Liver (tissue), 9 donors: ENCODE results near the gene PLEKHA8. TPM values are rescaled to one million over a fixed set of nuclear protein-coding genes. Genes with fewer than 3 reads are reported as not detected.

ENCODE experiments used
- DNase-seq: peaks from one replicate; pipeline ENCODE4 v3.0.0-alpha.2; 2017; ENCODE audit warnings: low spot score
- H3K27ac ChIP-seq, 2 donors: one replicate each; pipeline ENCODE4 v1.7.0; 2013; ENCODE audit warnings: inconsistent platforms in 2 of 2, low read length in 2 of 2, control low read depth in 1 of 2, low read depth in 1 of 2, mild to moderate bottlenecking in 1 of 2
- H3K27me3 ChIP-seq, 4 donors: one replicate each; pipeline versions ENCODE4 v1.6.1 to v1.7.0; 2013; ENCODE audit warnings: low read length in 3 of 4, inconsistent platforms in 1 of 4, mild to moderate bottlenecking in 1 of 4, moderate library complexity in 1 of 4; ENCODE audit not compliant: control insufficient read depth in 4 of 4, insufficient read depth in 4 of 4
- H3K36me3 ChIP-seq, 4 donors: one replicate each; pipeline versions ENCODE4 v1.6.1 to v1.7.0; 2013; ENCODE audit warnings: low read length in 3 of 4, mild to moderate bottlenecking in 3 of 4, low read depth in 1 of 4, moderate library complexity in 1 of 4; ENCODE audit not compliant: control insufficient read depth in 4 of 4, insufficient read depth in 3 of 4
- H3K4me1 ChIP-seq, 4 donors: one replicate each; pipeline versions ENCODE4 v1.6.1 to v1.7.0; 2013; ENCODE audit warnings: low read length in 3 of 4, mild to moderate bottlenecking in 3 of 4, moderate library complexity in 1 of 4; ENCODE audit not compliant: control insufficient read depth in 4 of 4, insufficient read depth in 4 of 4
- H3K4me3 ChIP-seq, 3 donors: one replicate each; pipeline versions ENCODE4 v1.6.1 to v1.7.0; 2013; ENCODE audit warnings: low read length in 3 of 3, control low read depth in 1 of 3, low read depth in 1 of 3, mild to moderate bottlenecking in 1 of 3
- H3K9ac ChIP-seq, 2 donors: one replicate each; pipeline ENCODE4 v1.7.0; 2013; ENCODE audit warnings: low read length in 2 of 2, mild to moderate bottlenecking in 2 of 2, moderate library complexity in 2 of 2, control low read depth in 1 of 2, low read depth in 1 of 2
- H3K9me3 ChIP-seq, 4 donors: one replicate each; pipeline versions ENCODE4 v1.6.1 to v1.7.0; 2013; ENCODE audit warnings: low read length in 3 of 4; ENCODE audit not compliant: control insufficient read depth in 4 of 4
- EGR1 ChIP-seq, 2 donors: IDR thresholded peaks; 2 replicates each; pipeline ENCODE4 v1.6.1; 2016 to 2018; ENCODE audit warnings: antibody characterized with exemption in 2 of 2, low read depth in 2 of 2
- FOXA2 ChIP-seq: IDR thresholded peaks from 2 replicates; pipeline ENCODE4 v1.6.1; 2016; ENCODE audit warnings: antibody characterized with exemption
- GABPA ChIP-seq, 2 donors: IDR thresholded peaks in 1 of 2; conservative IDR thresholded peaks in 1 of 2; 2 replicates each; pipeline ENCODE4 v1.6.1; 2016; ENCODE audit warnings: antibody characterized with exemption in 2 of 2, mild to moderate bottlenecking in 1 of 2, moderate library complexity in 1 of 2
- HNF4A ChIP-seq, 2 donors: conservative IDR thresholded peaks; 2 replicates each; pipeline ENCODE4 v1.6.1; 2016; ENCODE audit warnings: antibody characterized with exemption in 2 of 2, mild to moderate bottlenecking in 2 of 2
- HNF4G ChIP-seq: IDR thresholded peaks from 2 replicates; pipeline ENCODE4 v1.6.1; 2016; ENCODE audit warnings: antibody characterized with exemption
- JUND ChIP-seq, 2 donors: IDR thresholded peaks; 2 replicates each; pipeline ENCODE4 v1.6.1; 2016; ENCODE audit warnings: antibody characterized with exemption in 2 of 2
- NR2F2 ChIP-seq: IDR thresholded peaks from 2 replicates; pipeline ENCODE4 v1.6.1; 2016; ENCODE audit warnings: antibody characterized with exemption
- RAD21 ChIP-seq, 2 donors: IDR thresholded peaks; 2 replicates each; pipeline ENCODE4 v1.6.1; 2016; ENCODE audit warnings: antibody characterized with exemption in 2 of 2, mild to moderate bottlenecking in 2 of 2
- RXRA ChIP-seq, 2 donors: IDR thresholded peaks; 2 replicates each; pipeline ENCODE4 v1.6.1; 2017 to 2018; ENCODE audit warnings: antibody characterized with exemption in 2 of 2, mild to moderate bottlenecking in 1 of 2
- SP1 ChIP-seq: IDR thresholded peaks from 2 replicates; pipeline ENCODE4 v1.6.1; 2018; ENCODE audit warnings: antibody characterized with exemption, mild to moderate bottlenecking
- TAF1 ChIP-seq: conservative IDR thresholded peaks from 2 replicates; pipeline ENCODE4 v1.6.1; 2016; ENCODE audit warnings: antibody characterized with exemption, mild to moderate bottlenecking
- YY1 ChIP-seq: IDR thresholded peaks from 2 replicates; pipeline ENCODE4 v1.6.1; 2016; ENCODE audit warnings: antibody characterized with exemption, mild to moderate bottlenecking
- WGBS: extraction: QIAGEN DNeasy Blood & Tissue Kit; methylation state at CpG from one replicate; pipeline ENCODE4 v1.1.7; 2013; 5-methylcytosine and 5-hydroxymethylcytosine counted together
- polyA plus RNA-seq, 2 donors: library from polyadenylated mRNA; stranded (reverse) in 1 of 2; unstranded in 1 of 2; fragments of 200-250 nt in 1 of 2; fragments of >200 nt in 1 of 2; fragmentation: Nextera tagmentation in 1 of 2; extraction: Ambion mirVana in 1 of 2; gene quantifications; one replicate each; pipeline versions ENCODE4 v1.2.1 to v1.2.3, GENCODE V29; 2013 to 2015
- total RNA-seq, 2 donors: library from RNA; depleted of rRNA; stranded (reverse); fragments of >200 nt; gene quantifications; one replicate each; pipeline ENCODE4 v1.2.3, GENCODE V29; 2014
- TF ChIP-seq, protein P1 (sequence below): IDR thresholded peaks from 2 replicates; pipeline ENCODE4 v1.6.1; 2016; ENCODE audit warnings: antibody characterized with exemption
- TF ChIP-seq, protein P2 (sequence below): IDR thresholded peaks from 2 replicates; pipeline ENCODE4 v1.6.1; 2016; ENCODE audit warnings: antibody characterized with exemption
- TF ChIP-seq, protein P3 (sequence below): IDR thresholded peaks from 2 replicates; pipeline ENCODE4 v1.6.1; 2016; ENCODE audit warnings: antibody characterized with exemption, mild to moderate bottlenecking
- TF ChIP-seq, protein P4 (sequence below): IDR thresholded peaks from 2 replicates; pipeline ENCODE4 v1.6.1; 2016; ENCODE audit warnings: antibody characterized with exemption
- TF ChIP-seq, protein P5 (sequence below): fragments of 150-350 bp; IDR thresholded peaks from 2 replicates; pipeline ENCODE4 v1.5.1; 2017; ENCODE audit warnings: improper control_type of control experiment, low read depth, low read length; ENCODE audit not compliant: missing input control
- donor health status: healthy.
- donor health status: healthy.
- donor health status: healthy.
- donor health status: healthy.
- donor health status: healthy.

Gene PLEKHA8
- total and polyA plus RNA-seq, 4 donors: 1.0 to 5.4 (median 2.4) TPM

DNA sequence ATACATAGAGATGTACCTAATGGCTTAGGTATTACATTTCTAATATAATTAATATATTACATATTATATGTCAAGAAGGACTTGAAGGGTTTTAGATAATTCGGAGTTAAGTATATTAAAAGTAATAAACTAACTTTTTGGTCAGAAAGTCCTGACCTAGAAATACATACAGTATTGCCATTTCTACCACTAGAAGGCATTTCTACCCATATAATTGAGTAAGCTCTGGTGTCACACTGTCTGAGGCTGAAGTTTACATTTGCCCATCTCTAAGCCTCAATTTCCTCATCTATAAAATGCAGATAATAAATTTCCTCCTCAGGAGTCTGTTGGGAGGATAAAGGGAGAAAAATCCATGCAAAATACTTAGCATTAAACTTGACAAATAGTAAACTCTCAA lies 8.8 kb upstream of the PLEKHA8 start:
- Histone ChIP-seq H3K9ac (no peak overlapping the region), H3K4me1 (no peaks in the 10 kb centered on the region), H3K36me3 (peaks cover 0 to 4% (median 0%) of the 10 kb centered on the region in 4 donors), H3K4me3 (no peak overlapping the region), H3K9me3 (no peaks in the 10 kb centered on the region), H3K27me3 (no peaks in the 10 kb centered on the region), H3K27ac (no peak overlapping the region)
- WGBS: 87% methylated on average over 1 of the region's 1 CpG
- TF ChIP-seq TAF1 (no peak), HNF4A (conservative IDR thresholded peaks at IDR 0.05) (no peak)
- TF ChIP-seq, protein P1, sequence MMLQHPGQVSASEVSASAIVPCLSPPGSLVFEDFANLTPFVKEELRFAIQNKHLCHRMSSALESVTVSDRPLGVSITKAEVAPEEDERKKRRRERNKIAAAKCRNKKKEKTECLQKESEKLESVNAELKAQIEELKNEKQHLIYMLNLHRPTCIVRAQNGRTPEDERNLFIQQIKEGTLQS: no peak
- DNase-seq: no peak

DNA sequence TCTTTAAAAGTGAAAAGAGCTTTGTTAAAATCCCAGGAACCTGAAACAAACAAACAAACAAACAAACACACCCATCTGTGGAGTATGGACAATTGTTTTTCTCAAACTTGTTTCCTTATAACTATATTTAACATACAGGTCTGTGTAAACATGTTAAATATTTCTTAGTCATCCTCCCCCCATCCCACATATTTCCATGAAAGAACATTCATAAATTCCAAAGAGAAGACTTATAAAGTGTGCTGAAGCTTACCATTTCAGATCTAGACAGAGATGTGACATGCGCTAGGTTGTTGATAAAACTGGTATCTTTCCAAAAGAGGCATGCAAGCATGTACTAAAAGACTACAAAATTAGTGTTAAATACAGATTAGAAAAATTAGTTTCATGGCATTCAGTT lies 8.3 kb upstream of the PLEKHA8 start:
- peaks cover 0 to 4% (median 0%) of the 10 kb centered on the region in 4 donors for H3K36me3 ChIP-seq
- no peak overlapping the region for H3K9ac ChIP-seq
- H3K4me3 ChIP-seq: no peak overlapping the region
- no peak for DNase-seq
- no peaks in the 10 kb centered on the region for H3K9me3 ChIP-seq
- H3K27ac ChIP-seq: no peak overlapping the region
- H3K4me1 ChIP-seq: peaks cover under 1 to 1% (median under 1%) of the 10 kb centered on the region in 4 donors
- no peak for TF ChIP-seq HNF4A (conservative IDR thresholded peaks at IDR 0.05)
- no peak for TF ChIP-seq JUND (IDR thresholded peaks at IDR 0.05)
- no peak for TF ChIP-seq YY1
- no peak for TF ChIP-seq NR2F2
- no peak for TF ChIP-seq SP1
- no peak for TF ChIP-seq HNF4G
- TF ChIP-seq, protein P1: no peak
- no peak for TF ChIP-seq GABPA (IDR thresholded peaks at IDR 0.05 in 1 of 2, conservative IDR thresholded peaks at IDR 0.05 in 1 of 2)
- no peak for TF ChIP-seq TAF1
- no peak for TF ChIP-seq FOXA2
- TF ChIP-seq, protein P2, sequence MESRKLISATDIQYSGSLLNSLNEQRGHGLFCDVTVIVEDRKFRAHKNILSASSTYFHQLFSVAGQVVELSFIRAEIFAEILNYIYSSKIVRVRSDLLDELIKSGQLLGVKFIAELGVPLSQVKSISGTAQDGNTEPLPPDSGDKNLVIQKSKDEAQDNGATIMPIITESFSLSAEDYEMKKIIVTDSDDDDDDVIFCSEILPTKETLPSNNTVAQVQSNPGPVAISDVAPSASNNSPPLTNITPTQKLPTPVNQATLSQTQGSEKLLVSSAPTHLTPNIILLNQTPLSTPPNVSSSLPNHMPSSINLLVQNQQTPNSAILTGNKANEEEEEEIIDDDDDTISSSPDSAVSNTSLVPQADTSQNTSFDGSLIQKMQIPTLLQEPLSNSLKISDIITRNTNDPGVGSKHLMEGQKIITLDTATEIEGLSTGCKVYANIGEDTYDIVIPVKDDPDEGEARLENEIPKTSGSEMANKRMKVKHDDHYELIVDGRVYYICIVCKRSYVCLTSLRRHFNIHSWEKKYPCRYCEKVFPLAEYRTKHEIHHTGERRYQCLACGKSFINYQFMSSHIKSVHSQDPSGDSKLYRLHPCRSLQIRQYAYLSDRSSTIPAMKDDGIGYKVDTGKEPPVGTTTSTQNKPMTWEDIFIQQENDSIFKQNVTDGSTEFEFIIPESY: no peak
- no peak for TF ChIP-seq EGR1 (IDR thresholded peaks at IDR 0.05; ENCODE audit: low read depth in 2 of 2)
- WGBS: 97% methylated on average over 1 of the region's 1 CpG
- H3K27me3 ChIP-seq: no peaks in the 10 kb centered on the region

DNA sequence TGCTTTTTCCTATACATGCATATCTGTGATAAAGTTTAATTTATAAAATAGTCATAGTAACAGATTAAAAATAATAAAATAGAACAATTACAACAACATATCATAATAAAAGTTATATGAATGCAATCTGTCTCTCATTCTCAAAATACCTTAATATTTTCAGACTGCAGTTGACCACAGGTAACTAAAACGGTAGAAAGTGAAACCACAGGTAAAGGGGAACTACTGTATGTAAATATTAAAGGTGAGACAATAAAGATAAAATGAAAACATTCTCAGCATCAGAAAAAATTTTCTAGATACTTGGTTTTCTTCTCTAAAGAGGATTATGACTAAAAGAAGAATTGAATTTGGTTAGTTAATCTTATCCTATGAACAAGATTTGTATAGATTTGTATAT lies 7.7 kb upstream of the PLEKHA8 start:
- Histone ChIP-seq H3K4me1 (peaks cover 3 to 7% (median 6%) of the 10 kb centered on the region in 4 donors), H3K9me3 (no peaks in the 10 kb centered on the region), H3K27me3 (no peaks in the 10 kb centered on the region), H3K4me3 (no peak overlapping the region), H3K27ac (no peak overlapping the region), H3K9ac (no peak overlapping the region), H3K36me3 (peaks cover 0 to 4% (median 0%) of the 10 kb centered on the region in 4 donors)
- TF ChIP-seq, protein P3, sequence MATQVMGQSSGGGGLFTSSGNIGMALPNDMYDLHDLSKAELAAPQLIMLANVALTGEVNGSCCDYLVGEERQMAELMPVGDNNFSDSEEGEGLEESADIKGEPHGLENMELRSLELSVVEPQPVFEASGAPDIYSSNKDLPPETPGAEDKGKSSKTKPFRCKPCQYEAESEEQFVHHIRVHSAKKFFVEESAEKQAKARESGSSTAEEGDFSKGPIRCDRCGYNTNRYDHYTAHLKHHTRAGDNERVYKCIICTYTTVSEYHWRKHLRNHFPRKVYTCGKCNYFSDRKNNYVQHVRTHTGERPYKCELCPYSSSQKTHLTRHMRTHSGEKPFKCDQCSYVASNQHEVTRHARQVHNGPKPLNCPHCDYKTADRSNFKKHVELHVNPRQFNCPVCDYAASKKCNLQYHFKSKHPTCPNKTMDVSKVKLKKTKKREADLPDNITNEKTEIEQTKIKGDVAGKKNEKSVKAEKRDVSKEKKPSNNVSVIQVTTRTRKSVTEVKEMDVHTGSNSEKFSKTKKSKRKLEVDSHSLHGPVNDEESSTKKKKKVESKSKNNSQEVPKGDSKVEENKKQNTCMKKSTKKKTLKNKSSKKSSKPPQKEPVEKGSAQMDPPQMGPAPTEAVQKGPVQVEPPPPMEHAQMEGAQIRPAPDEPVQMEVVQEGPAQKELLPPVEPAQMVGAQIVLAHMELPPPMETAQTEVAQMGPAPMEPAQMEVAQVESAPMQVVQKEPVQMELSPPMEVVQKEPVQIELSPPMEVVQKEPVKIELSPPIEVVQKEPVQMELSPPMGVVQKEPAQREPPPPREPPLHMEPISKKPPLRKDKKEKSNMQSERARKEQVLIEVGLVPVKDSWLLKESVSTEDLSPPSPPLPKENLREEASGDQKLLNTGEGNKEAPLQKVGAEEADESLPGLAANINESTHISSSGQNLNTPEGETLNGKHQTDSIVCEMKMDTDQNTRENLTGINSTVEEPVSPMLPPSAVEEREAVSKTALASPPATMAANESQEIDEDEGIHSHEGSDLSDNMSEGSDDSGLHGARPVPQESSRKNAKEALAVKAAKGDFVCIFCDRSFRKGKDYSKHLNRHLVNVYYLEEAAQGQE: no peak
- TF ChIP-seq RAD21 (IDR thresholded peaks at IDR 0.05) (no peak), YY1 (no peak), RXRA (IDR thresholded peaks at IDR 0.05) (no peak), JUND (IDR thresholded peaks at IDR 0.05) (no peak)
- TF ChIP-seq, protein P4, sequence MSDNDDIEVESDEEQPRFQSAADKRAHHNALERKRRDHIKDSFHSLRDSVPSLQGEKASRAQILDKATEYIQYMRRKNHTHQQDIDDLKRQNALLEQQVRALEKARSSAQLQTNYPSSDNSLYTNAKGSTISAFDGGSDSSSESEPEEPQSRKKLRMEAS: no peak
- TF ChIP-seq, protein P5, sequence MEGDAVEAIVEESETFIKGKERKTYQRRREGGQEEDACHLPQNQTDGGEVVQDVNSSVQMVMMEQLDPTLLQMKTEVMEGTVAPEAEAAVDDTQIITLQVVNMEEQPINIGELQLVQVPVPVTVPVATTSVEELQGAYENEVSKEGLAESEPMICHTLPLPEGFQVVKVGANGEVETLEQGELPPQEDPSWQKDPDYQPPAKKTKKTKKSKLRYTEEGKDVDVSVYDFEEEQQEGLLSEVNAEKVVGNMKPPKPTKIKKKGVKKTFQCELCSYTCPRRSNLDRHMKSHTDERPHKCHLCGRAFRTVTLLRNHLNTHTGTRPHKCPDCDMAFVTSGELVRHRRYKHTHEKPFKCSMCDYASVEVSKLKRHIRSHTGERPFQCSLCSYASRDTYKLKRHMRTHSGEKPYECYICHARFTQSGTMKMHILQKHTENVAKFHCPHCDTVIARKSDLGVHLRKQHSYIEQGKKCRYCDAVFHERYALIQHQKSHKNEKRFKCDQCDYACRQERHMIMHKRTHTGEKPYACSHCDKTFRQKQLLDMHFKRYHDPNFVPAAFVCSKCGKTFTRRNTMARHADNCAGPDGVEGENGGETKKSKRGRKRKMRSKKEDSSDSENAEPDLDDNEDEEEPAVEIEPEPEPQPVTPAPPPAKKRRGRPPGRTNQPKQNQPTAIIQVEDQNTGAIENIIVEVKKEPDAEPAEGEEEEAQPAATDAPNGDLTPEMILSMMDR: no peak
- WGBS: 37% methylated on average over 1 of the region's 1 CpG
- no peak for DNase-seq
